AG09319 (cell line): ENCODE measurements around the gene TSLP.

Source experiments
- DNase-seq: peaks from one replicate; pipeline ENCODE4 v3.0.0-alpha.2; 2010; ENCODE audit warnings: low read depth; ENCODE audit errors: extremely low read depth
- CTCF ChIP-seq: IDR thresholded peaks from 2 replicates; pipeline ENCODE4 v1.5.1; 2011; ENCODE audit warnings: low read depth, mild to moderate bottlenecking, inconsistent platforms, low read length, moderate library complexity

The TSLP gene

GRCh38 chr5:111116550-111116949 lies 45.0 kb downstream of the TSLP start:
- TF ChIP-seq CTCF, result no peak
- no peak for DNase-seq

- DNase-seq, result no peak
- no peak for TF ChIP-seq CTCF
These were observed 45.6 kb downstream of the TSLP start for GRCh38 chr5:111117136-111117535.

- TF ChIP-seq CTCF, result no peak
- no peak for DNase-seq
These were observed 47.7 kb downstream of the TSLP start for GRCh38 chr5:111119221-111119620.

- no peak for TF ChIP-seq CTCF
- DNase-seq, result no peak
These were observed 48.3 kb downstream of the TSLP start for GRCh38 chr5:111119856-111120255.

GRCh38 chr5:111120911-111121310 lies 49.4 kb downstream of the TSLP start:
- no peak for TF ChIP-seq CTCF
- no peak for DNase-seq

- TF ChIP-seq CTCF, result no peak
- no peak for DNase-seq
These were observed 50.4 kb downstream of the TSLP start for GRCh38 chr5:111121926-111122325.

- no peak for DNase-seq
- no peak for TF ChIP-seq CTCF
These were observed 50.9 kb downstream of the TSLP start for GRCh38 chr5:111122398-111122797.
